HG03575 (cell line): ENCODE results near the gene CENPA.
A peak's percentile ranks its signal among the peaks of the same experiment; 100 is the strongest.
"Not testable (repeated sequence)": the region's sequence is repeated elsewhere in the genome, so short reads cannot be mapped to it uniquely, and the experiment has no call there.

Source experiments
- ATAC-seq: cut with Tn5 transposase; IDR thresholded peaks from one replicate; pipeline ENCODE4 v1.9.1; 2021; ENCODE audit not compliant: unreplicated experiment, insufficient number of reproducible peaks, low FRiP score; ENCODE audit errors: extremely low read depth

Gene CENPA

GRCh38 chr2:26785431-26786206 is at the start of gene CENPA:
CENPA (plus strand) TSS chr2:26786056; CDS start chr2:26786197, 141 bp downstream.
- peak; percentile 96 for ATAC-seq

GRCh38 chr2:26737221-26737620 is 48.6 kb upstream of the CENPA start:
- no peak for ATAC-seq

GRCh38 chr2:26738481-26738880 is 47.4 kb upstream of the CENPA start:
- ATAC-seq, result no peak

- ATAC-seq, result no peak
Observed at GRCh38 chr2:26739514-26739913, 46.3 kb upstream of the CENPA start.

GRCh38 chr2:26740346-26740745 is 45.5 kb upstream of the CENPA start:
- ATAC-seq, result no peak

GRCh38 chr2:26740890-26741302 is 45.0 kb upstream of the CENPA start:
- ATAC-seq, result no peak

GRCh38 chr2:26742048-26742770 is 43.6 kb upstream of the CENPA start:
- no peak for ATAC-seq

GRCh38 chr2:26743852-26744251 is 42.0 kb upstream of the CENPA start:
- ATAC-seq, result no peak

- ATAC-seq, result no peak
Observed at GRCh38 chr2:26744953-26745352, 40.9 kb upstream of the CENPA start.

GRCh38 chr2:26745609-26746327 is 40.1 kb upstream of the CENPA start:
- no peak for ATAC-seq

- no peak for ATAC-seq
Observed at GRCh38 chr2:26746934-26747333, 38.9 kb upstream of the CENPA start.

GRCh38 chr2:26749787-26750420 is 36.0 kb upstream of the CENPA start:
- ATAC-seq, result not testable (repeated sequence)

- not testable (repeated sequence) for ATAC-seq
Observed at GRCh38 chr2:26750467-26750866, 35.4 kb upstream of the CENPA start.

GRCh38 chr2:26752656-26753055 is 33.2 kb upstream of the CENPA start:
- no peak for ATAC-seq

- ATAC-seq, result no peak
Observed at GRCh38 chr2:26754539-26754938, 31.3 kb upstream of the CENPA start.

GRCh38 chr2:26754972-26755670 is 30.7 kb upstream of the CENPA start:
- no peak for ATAC-seq

- ATAC-seq, result no peak
Observed at GRCh38 chr2:26756337-26756736, 29.5 kb upstream of the CENPA start.

- no peak for ATAC-seq
Observed at GRCh38 chr2:26757873-26758789, 27.7 kb upstream of the CENPA start.
